Measurements from ENCODE around the gene OR1F1.
"Not testable (repeated sequence)": the region's sequence is repeated elsewhere in the genome, so short reads cannot be mapped to it uniquely, and the experiment has no call there.

Gene OR1F1

GRCh38 chr16:3198334-3199072 lies 10.5 kb downstream of the OR1F1 start:
- no peak for DNase-seq (ENCODE audit: low read depth in 2 of 2)

- no peak for DNase-seq (ENCODE audit: low read depth in 2 of 2)
Observed at GRCh38 chr16:3202903-3203539, 15.0 kb downstream of the OR1F1 start.

GRCh38 chr16:3205939-3206338 lies 17.9 kb downstream of the OR1F1 start:
- DNase-seq (ENCODE audit: low read depth in 2 of 2): not testable (repeated sequence)

GRCh38 chr16:3207086-3207953 lies 19.3 kb downstream of the OR1F1 start:
- DNase-seq (ENCODE audit: low read depth in 2 of 2): no peak

- DNase-seq (ENCODE audit: low read depth in 2 of 2): no peak
Observed at GRCh38 chr16:3212006-3212405, 24.0 kb downstream of the OR1F1 start.

- DNase-seq (ENCODE audit: low read depth in 2 of 2): no peak
Observed at GRCh38 chr16:3212567-3212966, 24.6 kb downstream of the OR1F1 start.

GRCh38 chr16:3214904-3215600 lies 27.0 kb downstream of the OR1F1 start:
- DNase-seq (ENCODE audit: low read depth in 2 of 2): no peak

- no peak for DNase-seq (ENCODE audit: low read depth in 2 of 2)
Observed at GRCh38 chr16:3215601-3216262, 27.7 kb downstream of the OR1F1 start.

- no peak for DNase-seq (ENCODE audit: low read depth in 2 of 2)
Observed at GRCh38 chr16:3216263-3216640, 28.2 kb downstream of the OR1F1 start.

GRCh38 chr16:3220839-3221238 lies 32.8 kb downstream of the OR1F1 start:
- DNase-seq (ENCODE audit: low read depth in 2 of 2): no peak

GRCh38 chr16:3223913-3224515 lies 36.0 kb downstream of the OR1F1 start:
- no peak for DNase-seq (ENCODE audit: low read depth in 2 of 2)

- no peak for DNase-seq (ENCODE audit: low read depth in 2 of 2)
Observed at GRCh38 chr16:3234543-3234856, 46.5 kb downstream of the OR1F1 start.

GRCh38 chr16:3234857-3235561 lies 47.0 kb downstream of the OR1F1 start, which contains the start of gene ZNF200:
Gene ZNF200, minus strand, starts transcription at chr16:3235158. Its CDS starts 1,403 bp downstream, at chr16:3233755.
- DNase-seq (ENCODE audit: low read depth in 2 of 2): peak; percentile 86 to 88

GRCh38 chr16:3235856-3236669 lies 48.1 kb downstream of the OR1F1 start:
- DNase-seq (ENCODE audit: low read depth in 2 of 2): no peak

GRCh38 chr16:3241761-3242160 lies 53.8 kb downstream of the OR1F1 start:
- no peak for DNase-seq (ENCODE audit: low read depth in 2 of 2)

GRCh38 chr16:3242709-3243108 lies 54.7 kb downstream of the OR1F1 start:
- no peak for DNase-seq (ENCODE audit: low read depth in 2 of 2)

GRCh38 chr16:3243882-3244281 lies 55.9 kb downstream of the OR1F1 start:
- no peak for DNase-seq (ENCODE audit: low read depth in 2 of 2)

- DNase-seq (ENCODE audit: low read depth in 2 of 2): no peak
Observed at GRCh38 chr16:3246002-3246401, 58.0 kb downstream of the OR1F1 start.

- DNase-seq (ENCODE audit: low read depth in 2 of 2): no peak
Observed at GRCh38 chr16:3246876-3247275, 58.9 kb downstream of the OR1F1 start.

- no peak for DNase-seq (ENCODE audit: low read depth in 2 of 2)
Observed at GRCh38 chr16:3248596-3248995, 60.6 kb downstream of the OR1F1 start.

All from fibroblast of skin of left quadriceps (primary cell).